HG03039 (cell line): ENCODE measurements around the gene ARHGAP15.

Experiments
- ATAC-seq: cut with Tn5 transposase; IDR thresholded peaks from one replicate; pipeline ENCODE4 v1.9.1; 2021; ENCODE audit warnings: mild to moderate bottlenecking, moderate library complexity; ENCODE audit not compliant: unreplicated experiment

The ARHGAP15 gene

GRCh38 chr2:143792602-143793001, 663.4 kb downstream of the ARHGAP15 start:
- no peak for ATAC-seq

DNA sequence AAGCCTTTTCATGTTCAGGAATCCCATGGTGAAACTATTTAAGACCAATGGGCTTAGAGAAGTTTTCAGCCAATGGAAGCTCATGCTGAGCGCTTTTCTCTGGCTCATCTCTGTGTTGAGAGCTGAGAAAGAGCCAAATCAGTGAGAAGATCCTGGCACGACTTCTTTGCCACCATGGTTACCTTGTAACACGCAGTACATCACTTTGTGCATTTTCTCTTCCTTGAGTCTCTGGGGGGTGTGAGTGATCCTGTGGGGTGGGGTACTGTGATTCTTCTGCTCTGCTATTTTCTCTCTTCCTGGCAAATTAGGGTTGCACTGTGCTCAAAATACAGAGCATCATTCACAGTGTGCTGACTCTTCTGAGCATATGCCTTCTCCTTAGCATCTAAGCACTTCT, 664.2 kb downstream of the ARHGAP15 start:
- no peak for ATAC-seq

- no peak for ATAC-seq
Observed at GRCh38 chr2:143796051-143796450, 666.8 kb downstream of the ARHGAP15 start.

GRCh38 chr2:143801561-143801960, 672.3 kb downstream of the ARHGAP15 start:
- ATAC-seq: no peak

DNA sequence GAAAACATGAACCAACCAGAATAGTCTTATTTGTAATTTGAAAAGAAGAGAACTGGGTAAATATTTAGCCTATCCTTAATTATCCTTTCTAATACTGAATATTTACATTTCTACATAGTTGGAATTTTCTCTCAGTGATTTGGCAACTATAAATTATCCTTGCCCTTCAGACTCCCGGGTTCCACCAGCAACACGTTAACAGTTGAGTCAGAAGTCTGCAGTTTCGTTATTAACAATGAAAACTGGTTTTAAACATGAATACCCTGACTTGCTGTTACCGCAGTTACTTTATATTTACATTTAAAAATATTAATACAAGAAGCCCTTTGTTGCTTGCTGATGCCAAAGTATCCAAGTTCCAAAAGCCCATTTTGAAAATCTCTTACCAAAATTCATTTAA, 673.0 kb downstream of the ARHGAP15 start:
- no peak for ATAC-seq

DNA sequence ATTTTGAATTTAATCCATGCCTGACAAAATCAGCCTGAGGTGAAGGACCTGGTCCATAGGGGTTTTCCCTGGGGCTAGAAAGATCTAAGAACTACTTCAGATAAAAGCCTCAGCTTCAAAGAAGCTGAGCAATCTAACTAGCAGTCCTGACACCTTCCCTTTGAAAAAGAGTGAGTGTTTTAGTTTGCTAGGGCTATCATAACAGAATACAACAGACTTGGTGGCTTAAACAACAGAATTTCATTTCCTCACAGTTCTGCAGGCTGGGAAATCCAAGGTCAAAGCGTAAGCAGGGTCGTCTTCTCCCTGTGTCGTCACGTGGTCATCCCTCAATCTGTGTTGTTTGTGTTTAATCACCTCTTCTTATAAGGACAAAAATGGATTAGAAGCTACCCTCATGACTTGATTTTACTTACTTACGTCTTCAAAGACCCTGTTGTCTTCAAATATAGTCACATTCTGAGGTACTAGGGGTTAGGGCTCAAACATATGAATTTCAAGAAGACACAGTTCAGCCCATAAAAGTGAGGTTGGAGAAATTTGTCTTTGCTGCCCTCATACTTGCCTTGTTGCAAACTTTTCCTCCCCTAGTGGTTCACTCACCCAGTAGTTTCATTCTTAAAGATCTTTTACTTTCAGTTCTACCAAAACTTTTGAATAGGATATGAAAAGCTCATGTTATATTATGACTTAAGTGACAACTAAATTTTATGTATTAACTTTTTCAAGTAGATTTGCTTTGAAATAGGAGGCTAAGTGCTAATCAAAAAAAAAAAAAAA, 673.8 kb downstream of the ARHGAP15 start:
- ATAC-seq: peak; percentile 80

- ATAC-seq: no peak
Observed at GRCh38 chr2:143803936-143804335, 674.7 kb downstream of the ARHGAP15 start.

DNA sequence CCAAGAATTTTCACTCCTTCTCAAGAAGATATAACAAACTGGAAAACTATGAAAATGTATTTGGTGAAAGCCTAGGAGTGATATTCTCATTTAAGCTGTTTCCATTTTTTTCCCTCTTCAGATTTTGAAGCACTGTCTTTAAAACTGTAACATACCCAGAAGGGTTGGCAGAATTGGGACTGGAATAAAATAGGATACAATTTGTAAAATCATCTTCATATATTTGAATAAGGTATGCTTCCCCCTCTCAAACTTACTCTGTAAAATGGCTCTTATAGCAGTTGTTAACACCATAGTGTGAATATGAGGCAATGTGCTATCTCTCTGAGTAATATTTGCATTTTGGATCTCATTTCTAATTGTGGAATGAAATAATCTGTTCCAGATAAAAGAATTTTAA, 676.4 kb downstream of the ARHGAP15 start:
- no peak for ATAC-seq

- no peak for ATAC-seq
Observed at GRCh38 chr2:143807192-143807591, 678.0 kb downstream of the ARHGAP15 start.

DNA sequence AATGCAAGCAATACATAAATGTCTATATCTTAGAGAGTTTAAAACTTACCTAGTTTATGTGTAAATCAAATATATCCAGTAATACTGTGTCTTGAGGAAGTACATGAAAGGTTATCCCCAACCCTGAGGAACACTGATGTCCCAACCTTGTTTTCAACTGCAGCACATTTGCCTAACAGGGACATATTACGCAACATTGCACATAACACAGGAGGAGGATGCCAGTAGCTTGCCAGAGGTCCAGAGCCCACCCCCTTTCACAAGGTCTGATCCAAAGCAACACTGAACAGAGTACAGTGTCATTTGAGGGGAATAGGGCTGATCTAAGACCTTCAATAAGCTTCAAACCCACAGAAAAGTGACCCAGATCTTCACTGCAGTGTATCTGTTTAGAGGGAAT, 678.5 kb downstream of the ARHGAP15 start:
- ATAC-seq: no peak

- ATAC-seq: no peak
Observed at GRCh38 chr2:143808166-143808565, 678.9 kb downstream of the ARHGAP15 start.

- no peak for ATAC-seq
Observed at GRCh38 chr2:143815082-143815481, 685.9 kb downstream of the ARHGAP15 start.

GRCh38 chr2:143816916-143817315, 687.7 kb downstream of the ARHGAP15 start:
- no peak for ATAC-seq
